ENCODE results near the gene KLLN. TPM values are rescaled to one million over a fixed set of nuclear protein-coding genes. Genes with fewer than 3 reads are reported as not detected.

Gene KLLN
- total RNA-seq, 1 experiment from 2014 or later: 0.15 TPM

DNA sequence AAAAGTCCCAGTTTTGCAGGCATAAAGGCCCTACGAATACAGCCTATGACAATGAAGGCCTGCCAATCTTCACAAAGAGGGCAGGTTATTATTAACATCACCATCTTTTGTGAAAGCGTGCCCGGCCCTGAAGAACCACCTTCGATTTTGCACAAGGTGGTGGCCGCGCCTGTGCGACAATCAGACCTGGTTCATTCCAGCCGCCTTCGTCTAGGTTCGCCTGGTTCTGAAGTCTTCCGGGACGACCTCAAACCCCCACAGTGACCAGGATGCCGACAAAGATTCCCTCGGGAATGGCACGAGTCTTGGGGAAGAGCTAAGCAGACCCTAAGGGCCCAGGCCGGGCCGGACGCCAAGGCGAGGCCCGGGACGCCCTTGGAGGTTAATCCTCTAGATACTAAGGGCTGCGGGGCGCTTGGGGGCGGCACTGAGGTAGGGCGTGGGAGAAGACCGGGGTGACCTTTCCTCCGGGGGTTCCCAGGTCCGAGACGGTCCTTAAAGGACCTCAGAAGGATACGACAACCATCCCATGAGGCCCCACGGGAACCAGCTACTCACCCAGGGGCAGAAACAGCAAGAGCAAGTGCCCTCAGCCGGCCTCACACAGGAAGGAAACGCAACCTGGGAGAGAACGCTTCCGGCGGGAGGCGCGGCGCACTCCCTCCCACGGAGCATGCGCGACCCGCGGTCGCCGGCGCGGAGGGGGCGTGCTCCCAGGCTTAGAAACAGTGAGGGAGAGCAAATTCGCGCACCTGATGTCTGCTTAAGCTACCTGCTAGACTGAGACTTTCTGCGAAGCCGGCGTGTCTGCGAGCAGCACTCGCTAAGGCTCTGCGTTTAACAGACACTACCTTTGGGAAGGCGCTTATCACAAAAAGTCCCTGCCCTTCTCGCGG lies 45.5 kb downstream of the KLLN start, which contains the start of gene ATAD1:
Gene ATAD1 (minus strand): TSS at position 618 of the 896 bp plus-strand sequence. CDS start 3,627 bp downstream, outside the sequence.
- H3K4me3 ChIP-seq (ENCODE audit: low read length): peak within 1 kb of the TSS; percentile 98
- no peaks in the 10 kb centered on the region for H3K9me2 ChIP-seq (replicated peaks; ENCODE audit: low read length)
- intact Hi-C loops (cut with micrococcal nuclease): loop anchor here (1.0 to 2.0 kb wide), 2 partner anchors 25 to 44 kb away; no protein-coding TSS in a partner anchor
- H3K4me2 ChIP-seq (ENCODE audit: low read length): peak within 1 kb of the TSS; percentile 89
- TSS peak; percentile 63 for BruUV-seq (replicated peaks)
- POLR2A ChIA-PET (ENCODE audit: unreplicated experiment): interaction anchor here (0.6 to 1.2 kb wide), 4 partner anchors 23 to 44 kb away, joined by 3 to 5 read pairs (median 4); no protein-coding TSS in a partner anchor
- H3K27me3 ChIP-seq (ENCODE audit: low read length): no peaks in the 10 kb centered on the region
- CTCF ChIA-PET: interaction anchor here (1.1 to 1.2 kb wide), 2 partner anchors 34 to 41 kb away, joined by 3 to 5 read pairs; no protein-coding TSS in a partner anchor
- TF ChIP-seq, protein P1, sequence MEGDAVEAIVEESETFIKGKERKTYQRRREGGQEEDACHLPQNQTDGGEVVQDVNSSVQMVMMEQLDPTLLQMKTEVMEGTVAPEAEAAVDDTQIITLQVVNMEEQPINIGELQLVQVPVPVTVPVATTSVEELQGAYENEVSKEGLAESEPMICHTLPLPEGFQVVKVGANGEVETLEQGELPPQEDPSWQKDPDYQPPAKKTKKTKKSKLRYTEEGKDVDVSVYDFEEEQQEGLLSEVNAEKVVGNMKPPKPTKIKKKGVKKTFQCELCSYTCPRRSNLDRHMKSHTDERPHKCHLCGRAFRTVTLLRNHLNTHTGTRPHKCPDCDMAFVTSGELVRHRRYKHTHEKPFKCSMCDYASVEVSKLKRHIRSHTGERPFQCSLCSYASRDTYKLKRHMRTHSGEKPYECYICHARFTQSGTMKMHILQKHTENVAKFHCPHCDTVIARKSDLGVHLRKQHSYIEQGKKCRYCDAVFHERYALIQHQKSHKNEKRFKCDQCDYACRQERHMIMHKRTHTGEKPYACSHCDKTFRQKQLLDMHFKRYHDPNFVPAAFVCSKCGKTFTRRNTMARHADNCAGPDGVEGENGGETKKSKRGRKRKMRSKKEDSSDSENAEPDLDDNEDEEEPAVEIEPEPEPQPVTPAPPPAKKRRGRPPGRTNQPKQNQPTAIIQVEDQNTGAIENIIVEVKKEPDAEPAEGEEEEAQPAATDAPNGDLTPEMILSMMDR (conservative IDR thresholded peaks at IDR 0.05; ENCODE audit: low read depth, low read length): 0 out of 2 replicates have a peak, but pooled peaks have one; percentile 21
- TF ChIP-seq EZH2phosphoT487 (IDR thresholded peaks at IDR 0.05; ENCODE audit: borderline replicate concordance, low read length): no peak
- H3K9me3 ChIP-seq (ENCODE audit: low read length): no peaks in the 10 kb centered on the region
- DNase-seq: peak; percentile 86
- H3K9ac ChIP-seq (ENCODE audit: low read length): peak within 1 kb of the TSS; percentile 94
- peak; percentile 90 for ATAC-seq
- H3K4me1 ChIP-seq (ENCODE audit: insufficient read depth, low read length): peaks cover 26% of the 10 kb centered on the region
- peaks cover 16% of the 10 kb centered on the region for H4K20me1 ChIP-seq (ENCODE audit: low read length)
- peak within 1 kb of the TSS; percentile 82 for H3K27ac ChIP-seq (ENCODE audit: low read length)
- H3F3A ChIP-seq (ENCODE audit: low read length, unreplicated experiment): no peaks in the 10 kb centered on the region
- H2AFZ ChIP-seq (ENCODE audit: low read length): peak within 1 kb of the TSS; percentile 93
- peaks cover 6% of the 10 kb centered on the region; the same call in 1 of the 2 replicates for H3K36me3 ChIP-seq (ENCODE audit: low read depth, low read length)
- peaks cover 51% of the 10 kb centered on the region for H3K79me2 ChIP-seq (ENCODE audit: low read length)

DNA sequence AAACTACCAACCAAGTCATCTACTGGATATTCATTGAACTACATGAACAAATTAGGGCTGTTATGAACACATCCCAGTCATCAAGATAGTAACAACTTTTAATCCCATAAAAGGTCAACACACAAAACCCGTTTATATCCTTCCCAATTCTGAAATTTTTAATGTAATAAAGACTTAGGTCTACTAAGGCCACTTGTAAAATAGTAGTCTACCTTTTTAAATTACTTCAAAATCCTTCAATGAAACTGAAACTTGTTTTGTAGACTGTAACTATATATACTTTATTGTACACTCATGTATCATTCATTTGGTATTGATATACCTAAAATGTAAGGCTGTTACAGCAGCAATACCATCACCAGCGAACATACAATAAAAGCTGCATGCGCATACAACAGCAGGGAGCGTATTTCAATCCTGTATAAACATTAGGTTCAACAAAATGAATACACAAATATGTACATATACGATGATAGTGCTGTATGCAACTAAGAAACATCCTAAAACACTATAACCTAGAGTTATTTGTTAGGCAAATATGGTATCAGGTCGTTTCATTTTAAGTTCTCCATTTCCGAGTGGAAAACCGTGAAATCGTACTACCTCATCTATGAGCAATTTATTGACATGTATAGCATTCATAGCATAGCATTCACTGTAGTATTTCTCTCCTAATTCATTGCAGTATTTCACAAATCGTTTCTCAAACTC lies 46.3 kb downstream of the KLLN start:
- no TSS peak for BruUV-seq (replicated peaks)
- ChIA-PET POLR2A (ENCODE audit: unreplicated experiment) (interaction anchor here (1.2 kb wide), 1 partner anchor 44 kb away, joined by 4 read pairs; no protein-coding TSS in a partner anchor), CTCF (no interaction called here)
- Histone ChIP-seq H3K9me3 (ENCODE audit: low read length) (no peaks in the 10 kb centered on the region), H3K36me3 (ENCODE audit: low read depth, low read length) (peaks cover 6% of the 10 kb centered on the region; the same call in 1 of the 2 replicates), H3F3A (ENCODE audit: low read length, unreplicated experiment) (no peaks in the 10 kb centered on the region), H2AFZ (ENCODE audit: low read length) (peak overlapping the region; percentile 93), H3K9ac (ENCODE audit: low read length) (peak overlapping the region; percentile 94), H3K4me3 (ENCODE audit: low read length) (peak overlapping the region; percentile 98), H4K20me1 (ENCODE audit: low read length) (peaks cover 16% of the 10 kb centered on the region), H3K79me2 (ENCODE audit: low read length) (peaks cover 56% of the 10 kb centered on the region), H3K4me2 (ENCODE audit: low read length) (peak overlapping the region; percentile 89), H3K4me1 (ENCODE audit: insufficient read depth, low read length) (peaks cover 26% of the 10 kb centered on the region), H3K9me2 (replicated peaks; ENCODE audit: low read length) (no peaks in the 10 kb centered on the region), H3K27ac (ENCODE audit: low read length) (peak overlapping the region; percentile 82), H3K27me3 (ENCODE audit: low read length) (no peaks in the 10 kb centered on the region)
- ATAC-seq (no peak), DNase-seq (peak; percentile 5)
- TF ChIP-seq EZH2phosphoT487 (IDR thresholded peaks at IDR 0.05; ENCODE audit: borderline replicate concordance, low read length): no peak
- TF ChIP-seq, protein P1 (conservative IDR thresholded peaks at IDR 0.05; ENCODE audit: low read depth, low read length): 0 out of 2 replicates have a peak, but pooled peaks have one; percentile 14
- no peak for TF ChIP-seq EZH2 (IDR thresholded peaks at IDR 0.05; ENCODE audit: low read length, unreplicated experiment)
- intact Hi-C loops (cut with micrococcal nuclease): no loop called here

All from PC-3 (cell line).